Astrocyte (in vitro differentiated cells and primary cell): ENCODE results near the gene VARS2. TPM values are rescaled to one million over a fixed set of nuclear protein-coding genes. Genes with fewer than 3 reads are reported as not detected.
"Not testable (repeated sequence)": the region's sequence is repeated elsewhere in the genome, so short reads cannot be mapped to it uniquely, and the experiment has no call there.

Experiments used
- DNase-seq: peaks from one replicate; pipeline ENCODE4 v3.0.0-alpha.2; 2010; ENCODE audit warnings: low read depth
- FAIRE-seq: peaks from 2 replicates; lab custom pipeline; 2011; peaks lifted over from hg19 to GRCh38; lab: Jason Lieb, UNC
- H2AFZ ChIP-seq: 2 replicates; pipeline ENCODE4 v1.6.0; 2012; ENCODE audit warnings: low read depth, low read length, inconsistent platforms
- H3K27ac ChIP-seq: 2 replicates; pipeline ENCODE4 v1.5.1; 2011; ENCODE audit warnings: low read depth, low read length, inconsistent platforms
- H3K27me3 ChIP-seq: 2 replicates; pipeline ENCODE4 v1.6.0; 2011; ENCODE audit warnings: low read length, inconsistent platforms; ENCODE audit not compliant: insufficient read depth
- H3K36me3 ChIP-seq: 2 replicates; pipeline ENCODE4 v1.5.1; 2011; ENCODE audit warnings: low read length, inconsistent platforms; ENCODE audit not compliant: insufficient read depth
- H3K4me1 ChIP-seq: 2 replicates; pipeline ENCODE4 v1.5.1; 2011; ENCODE audit warnings: low read length, inconsistent platforms; ENCODE audit not compliant: insufficient read depth
- H3K4me2 ChIP-seq: 2 replicates; pipeline ENCODE4 v1.6.0; 2012; ENCODE audit warnings: low read length, inconsistent platforms
- H3K4me3 ChIP-seq: 2 replicates; pipeline ENCODE4 v1.5.1; 2011; ENCODE audit warnings: low read depth, mild to moderate bottlenecking, low read length, inconsistent platforms; ENCODE audit not compliant: insufficient read depth
- H3K79me2 ChIP-seq: 2 replicates; pipeline ENCODE4 v1.6.0; 2012; ENCODE audit warnings: mild to moderate bottlenecking, low read length, inconsistent platforms; ENCODE audit not compliant: insufficient read depth
- H3K9ac ChIP-seq: 2 replicates; pipeline ENCODE4 v1.6.0; 2012; ENCODE audit warnings: mild to moderate bottlenecking, low read length, inconsistent platforms
- H3K9me3 ChIP-seq: 2 replicates; pipeline ENCODE4 v1.5.1; 2012; ENCODE audit warnings: low read depth, mild to moderate bottlenecking, low read length, inconsistent platforms; ENCODE audit not compliant: insufficient read depth
- H4K20me1 ChIP-seq: 2 replicates; pipeline ENCODE4 v1.6.0; 2012; ENCODE audit warnings: low read length, inconsistent platforms; ENCODE audit not compliant: insufficient read depth
- H3K27ac Mint-ChIP-seq: one replicate; pipeline ENCODE4 v1.8.0; 2021; ENCODE audit warnings: mild to moderate bottlenecking, mixed read lengths; ENCODE audit not compliant: unreplicated experiment
- H3K27me3 Mint-ChIP-seq: one replicate; pipeline ENCODE4 v1.8.0; 2021; ENCODE audit warnings: low read depth, mixed read lengths; ENCODE audit not compliant: unreplicated experiment
- H3K36me3 Mint-ChIP-seq: one replicate; pipeline ENCODE4 v1.8.0; 2021; ENCODE audit warnings: low read depth, mixed read lengths; ENCODE audit not compliant: unreplicated experiment
- H3K4me1 Mint-ChIP-seq: one replicate; pipeline ENCODE4 v1.8.0; 2021; ENCODE audit warnings: low read depth, mixed read lengths; ENCODE audit not compliant: unreplicated experiment
- H3K4me3 Mint-ChIP-seq: one replicate; pipeline ENCODE4 v1.8.0; 2021; ENCODE audit warnings: mild to moderate bottlenecking, moderate library complexity, mixed read lengths; ENCODE audit not compliant: unreplicated experiment
- H3K9me3 Mint-ChIP-seq: one replicate; pipeline ENCODE4 v1.8.0; 2021; ENCODE audit warnings: mild to moderate bottlenecking, mixed read lengths; ENCODE audit not compliant: unreplicated experiment
- CTCF ChIP-seq: IDR thresholded peaks from 2 replicates; pipeline ENCODE4 v1.5.1; 2011; ENCODE audit warnings: low read depth, mild to moderate bottlenecking, inconsistent platforms, low read length, moderate library complexity; ENCODE audit not compliant: insufficient read depth
- EZH2 ChIP-seq: IDR thresholded peaks from 2 replicates; pipeline ENCODE4 v1.6.1; 2012; ENCODE audit warnings: mild to moderate bottlenecking, low read length, inconsistent platforms; ENCODE audit not compliant: insufficient read depth
- total RNA-seq: library from RNA; stranded (reverse); gene quantifications from 2 replicates; pipeline ENCODE4 v1.2.1, GENCODE V29; 2021

The VARS2 gene
- total RNA-seq, 1 donor from 2014 or later, result 19.8 TPM

GRCh38 chr6:30922447-30922852 is 8.4 kb downstream of the VARS2 start:
- Histone ChIP-seq H3K4me3 (no peak overlapping the region), H2AFZ (no peak overlapping the region), H3K27me3 (no peaks in the 10 kb centered on the region), H3K4me1 (no peaks in the 10 kb centered on the region), H3K9me3 (no peaks in the 10 kb centered on the region), H3K79me2 (no peaks in the 10 kb centered on the region), H3K36me3 (peaks cover 11% of the 10 kb centered on the region), H3K9ac (no peak overlapping the region), H3K4me2 (no peak overlapping the region), H3K27ac (no peak overlapping the region), H4K20me1 (no peaks in the 10 kb centered on the region)
- FAIRE-seq (no peak), DNase-seq (no peak)
- no peak overlapping the region for H3K4me3 Mint-ChIP-seq
- no peak for TF ChIP-seq CTCF
- H3K27me3 Mint-ChIP-seq, result no peaks in the 10 kb centered on the region
- peaks cover 30% of the 10 kb centered on the region for H3K36me3 Mint-ChIP-seq
- no peak overlapping the region for H3K27ac Mint-ChIP-seq
- H3K9me3 Mint-ChIP-seq, result peaks cover 3% of the 10 kb centered on the region
- peaks cover 6% of the 10 kb centered on the region for H3K4me1 Mint-ChIP-seq

- not testable (repeated sequence) for H3K4me1 ChIP-seq, H3K4me1 Mint-ChIP-seq, H2AFZ ChIP-seq, H3K9me3 Mint-ChIP-seq, H3K9ac ChIP-seq, DNase-seq, H3K27me3 Mint-ChIP-seq, H3K4me3 Mint-ChIP-seq, H3K27ac Mint-ChIP-seq, H3K4me2 ChIP-seq, H3K4me3 ChIP-seq, H3K27me3 ChIP-seq, H4K20me1 ChIP-seq, H3K9me3 ChIP-seq, FAIRE-seq, H3K27ac ChIP-seq, H3K36me3 ChIP-seq, H3K79me2 ChIP-seq
- peaks cover 37% of the 10 kb centered on the region for H3K36me3 Mint-ChIP-seq
Measured at GRCh38 chr6:30924040-30924627, 10.1 kb downstream of the VARS2 start.

GRCh38 chr6:30926644-30927043 is 12.6 kb downstream of the VARS2 start:
- peaks cover 5% of the 10 kb centered on the region for H3K9me3 ChIP-seq

GRCh38 chr6:30927080-30927479 is 13.0 kb downstream of the VARS2 start:
- H3K9me3 ChIP-seq, H3K27me3 ChIP-seq, H3K4me3 ChIP-seq, H3K79me2 ChIP-seq, FAIRE-seq, H3K27ac ChIP-seq, DNase-seq, H3K4me2 ChIP-seq, H3K4me1 ChIP-seq, H3K9ac ChIP-seq, H3K27ac Mint-ChIP-seq, H4K20me1 ChIP-seq, H3K27me3 Mint-ChIP-seq, H2AFZ ChIP-seq, H3K4me1 Mint-ChIP-seq, H3K4me3 Mint-ChIP-seq, H3K9me3 Mint-ChIP-seq, H3K36me3 ChIP-seq: not testable (repeated sequence)
- peaks cover 31% of the 10 kb centered on the region for H3K36me3 Mint-ChIP-seq

More at GRCh38 chr6:30926644-30927043, 12.6 kb downstream of the VARS2 start:
- Mint-ChIP-seq H3K4me3 (no peak overlapping the region), H3K27me3 (peaks cover 3% of the 10 kb centered on the region), H3K9me3 (peaks cover 7% of the 10 kb centered on the region), H3K27ac (no peak overlapping the region), H3K36me3 (peaks cover 33% of the 10 kb centered on the region), H3K4me1 (peaks cover 6% of the 10 kb centered on the region)
- Histone ChIP-seq H3K79me2 (no peaks in the 10 kb centered on the region), H4K20me1 (no peaks in the 10 kb centered on the region), H3K27ac (no peak overlapping the region), H3K4me3 (no peak overlapping the region), H2AFZ (no peak overlapping the region), H3K9ac (no peak overlapping the region), H3K27me3 (no peaks in the 10 kb centered on the region), H3K4me2 (no peak overlapping the region), H3K4me1 (no peaks in the 10 kb centered on the region), H3K36me3 (peaks cover 4% of the 10 kb centered on the region)
- DNase-seq, result peak; percentile 35
- FAIRE-seq, result no peak
- TF ChIP-seq CTCF (no peak), EZH2 (no peak)
